ENCODE results near the gene SLC22A31.

Gene SLC22A31

DNA sequence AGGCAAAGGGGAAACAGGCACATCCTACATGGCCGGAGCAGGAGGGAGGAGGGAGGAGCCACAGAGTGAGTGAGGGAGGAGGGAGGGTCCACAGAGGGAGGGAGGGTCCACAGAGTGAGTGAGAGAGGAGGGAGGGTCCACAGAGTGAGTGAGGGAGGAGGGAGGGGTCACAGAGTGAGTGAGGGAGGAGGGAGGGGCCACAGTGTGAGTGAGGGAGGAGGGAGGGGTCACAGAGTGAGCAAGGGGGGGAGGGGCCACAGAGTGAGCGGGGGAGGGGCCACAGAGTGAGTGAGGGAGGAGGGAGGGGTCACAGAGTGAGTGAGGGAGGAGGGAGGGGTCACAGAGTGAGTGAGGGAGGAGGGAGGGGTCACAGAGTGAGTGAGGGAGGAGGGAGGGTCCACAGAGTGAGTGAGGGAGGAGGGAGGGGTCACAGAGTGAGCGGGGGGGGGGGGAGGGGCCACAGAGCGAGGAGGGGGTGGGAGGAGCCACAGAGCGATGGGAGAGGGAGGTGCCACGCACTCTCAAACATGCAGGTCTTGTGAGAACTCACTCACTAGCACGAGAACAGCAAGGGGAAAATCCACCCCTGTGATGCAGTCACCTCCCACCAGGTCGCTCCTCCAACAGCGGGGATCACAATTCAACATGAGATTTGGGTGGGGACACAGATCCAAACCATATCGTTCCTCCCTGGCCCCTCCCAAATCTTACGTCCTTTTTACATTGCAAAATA, 53.1 kb downstream of the SLC22A31 start:
- DNase-seq = no peak

- DNase-seq = no peak
These were observed 53.9 kb downstream of the SLC22A31 start for GRCh38 chr16:89146211-89147005.

Measured in NCI-H446 (cell line).